SK-N-SH (cell line): Measurements from ENCODE around the gene PROM1. TPM values are rescaled to one million over a fixed set of nuclear protein-coding genes. Genes with fewer than 3 reads are reported as not detected.
A peak's percentile ranks its signal among the peaks of the same experiment; 100 is the strongest.

Source experiments
- CTCF ChIA-PET: fragments of 300-600, 350-600 bp; formaldehyde crosslinking; extraction: SDS; loops from one replicate; lab custom pipeline; 2021; lab: Yijun Ruan, JAX
- POLR2A ChIA-PET: fragments of 350-600 bp; sonication (Branson Sonifier 250); formaldehyde crosslinking; extraction: SDS; loops from one replicate; lab custom pipeline; 2020; ENCODE audit warnings: antibody characterized with exemption, inconsistent platforms; lab: Yijun Ruan, JAX
- DNase-seq: peaks from one replicate; pipeline ENCODE4 v3.0.0; 2012
- H2AFZ ChIP-seq: fragments of 200-600 bp; sonication (generic); 2 replicates; pipeline ENCODE4 v1.8.1; 2016; ENCODE audit warnings: antibody characterized with exemption, mild to moderate bottlenecking, low read depth
- H3F3A ChIP-seq: fragments of 200-600 bp; sonication (generic); replicated peaks from 2 replicates; pipeline ENCODE3; 2016; ENCODE audit warnings: antibody characterized with exemption, mild to moderate bottlenecking; ENCODE audit not compliant: insufficient read depth
- H3K27ac ChIP-seq, 2 experiments: fragments of 200-500 bp in 1 of 2; fragments of 200-600 bp in 1 of 2; sonication (Bioruptor generic) in 1 of 2; sonication (generic), shearing (Covaris generic) in 1 of 2; 2 replicates each; pipeline versions ENCODE4 v1.5.1 to v1.6.1; 2014 to 2016; ENCODE audit warnings: low read depth in 2 of 2, inconsistent platforms in 1 of 2, low read length in 1 of 2, mild to moderate bottlenecking in 1 of 2, mixed read lengths in 1 of 2
- H3K27me3 ChIP-seq: fragments of 200-600 bp; sonication (generic), shearing (Covaris generic); 2 replicates; pipeline ENCODE4 v1.6.1; 2016; ENCODE audit warnings: mixed run types; ENCODE audit not compliant: insufficient read depth
- H3K36me3 ChIP-seq, 2 experiments: fragments of 200-500 bp in 1 of 2; fragments of 200-600 bp in 1 of 2; sonication (Bioruptor generic) in 1 of 2; sonication (generic) in 1 of 2; replicated peaks in 1 of 2; 2 replicates each; pipeline versions ENCODE3 to v1.5.1; 2014 to 2016; ENCODE audit warnings: low read length in 1 of 2, mild to moderate bottlenecking in 1 of 2; ENCODE audit not compliant: insufficient read depth in 2 of 2, control insufficient read depth in 1 of 2
- H3K4me1 ChIP-seq, 2 experiments: fragments of 200-500 bp in 1 of 2; fragments of 200-600 bp in 1 of 2; sonication (Bioruptor generic) in 1 of 2; sonication (generic), shearing (Covaris generic) in 1 of 2; 2 replicates each; pipeline versions ENCODE4 v1.5.1 to v1.6.1; 2014 to 2016; ENCODE audit warnings: low read depth in 1 of 2, low read length in 1 of 2, mixed run types in 1 of 2; ENCODE audit not compliant: insufficient read depth in 2 of 2, control insufficient read depth in 1 of 2
- H3K4me2 ChIP-seq: fragments of 200-600 bp; sonication (generic), shearing (Covaris generic); 2 replicates; pipeline ENCODE4 v1.6.1; 2017; ENCODE audit warnings: mixed run types
- H3K4me3 ChIP-seq, 2 experiments: fragments of 200-500 bp in 1 of 2; fragments of 200-600 bp in 1 of 2; sonication (Bioruptor generic) in 1 of 2; sonication (generic), shearing (Covaris generic) in 1 of 2; 2 replicates each; pipeline versions ENCODE4 v1.5.1 to v1.8.1; 2014 to 2016; ENCODE audit warnings: low read depth in 2 of 2, inconsistent platforms in 1 of 2, low read length in 1 of 2, mild to moderate bottlenecking in 1 of 2, mixed read lengths in 1 of 2, moderate library complexity in 1 of 2
- H3K79me2 ChIP-seq: fragments of 200-600 bp; sonication (generic); 2 replicates; pipeline ENCODE4 v1.8.1; 2017; ENCODE audit warnings: mild to moderate bottlenecking; ENCODE audit not compliant: insufficient read depth
- H3K9ac ChIP-seq: fragments of 200-600 bp; sonication (generic); 2 replicates; pipeline ENCODE4 v1.6.1; 2017; ENCODE audit warnings: mixed run types
- H3K9me2 ChIP-seq: fragments of 200-600 bp; sonication (generic); 2 replicates; pipeline ENCODE4 v1.6.1; 2017; ENCODE audit warnings: mixed run types
- H3K9me3 ChIP-seq: fragments of 200-600 bp; sonication (generic); 2 replicates; pipeline ENCODE4 v1.6.1; 2017; ENCODE audit warnings: mixed run types, mild to moderate bottlenecking, moderate library complexity
- H4K20me1 ChIP-seq: fragments of 200-600 bp; sonication (generic); 2 replicates; pipeline ENCODE4 v1.6.1; 2017; ENCODE audit warnings: mild to moderate bottlenecking, mixed run types; ENCODE audit not compliant: insufficient read depth
- CTCF ChIP-seq: fragments of 200-600 bp; sonication (generic); IDR thresholded peaks from 2 replicates; pipeline ENCODE4 v1.6.1; 2017; ENCODE audit warnings: antibody characterized with exemption, mild to moderate bottlenecking, moderate library complexity
- ELF1 ChIP-seq: IDR thresholded peaks from 2 replicates; pipeline ENCODE4 v1.4.0; 2012
- EP300 ChIP-seq, 2 experiments: IDR thresholded peaks; 2 replicates each; pipeline versions ENCODE4 v1.4.0 to v1.6.1; 2012; ENCODE audit warnings: borderline replicate concordance in 1 of 2, low read depth in 1 of 2, low read length in 1 of 2
- FOSL2 ChIP-seq: IDR thresholded peaks from 2 replicates; pipeline ENCODE4 v1.4.0; 2012; ENCODE audit warnings: low read depth, mild to moderate bottlenecking, moderate library complexity, borderline replicate concordance
- GABPA ChIP-seq: IDR thresholded peaks from 2 replicates; pipeline ENCODE4 v1.4.0; 2012; ENCODE audit warnings: low read depth, mild to moderate bottlenecking
- JUND ChIP-seq: IDR thresholded peaks from 2 replicates; pipeline ENCODE4 v1.4.0; 2012
- MAX ChIP-seq: IDR thresholded peaks from 2 replicates; pipeline ENCODE4 v1.4.0; 2012; ENCODE audit warnings: low read depth
- MXI1 ChIP-seq: IDR thresholded peaks from 2 replicates; pipeline ENCODE4 v1.6.1; 2012; ENCODE audit warnings: mild to moderate bottlenecking, low read depth, low read length, improper control_type of control experiment
- POLR2AphosphoS5 ChIP-seq: IDR thresholded peaks from 2 replicates; pipeline ENCODE4 v1.6.1; 2012; ENCODE audit warnings: low read depth, low read length
- RCOR1 ChIP-seq: fragments of 150-350 bp; IDR thresholded peaks from 2 replicates; pipeline ENCODE4 v1.6.1; 2017; ENCODE audit warnings: antibody characterized with exemption, low read length
- RFX5 ChIP-seq: IDR thresholded peaks from 2 replicates; pipeline ENCODE4 v1.6.1; 2012; ENCODE audit warnings: mild to moderate bottlenecking, improper control_type of control experiment, low read length
- SIN3A ChIP-seq: IDR thresholded peaks from 2 replicates; pipeline ENCODE4 v1.6.1; 2012; ENCODE audit warnings: low read depth, mild to moderate bottlenecking, low read length, moderate library complexity, borderline replicate concordance
- SMC3 ChIP-seq: IDR thresholded peaks from 2 replicates; pipeline ENCODE4 v1.6.1; 2012; ENCODE audit warnings: low read depth, low read length, improper control_type of control experiment
- TAF1 ChIP-seq: IDR thresholded peaks from 2 replicates; pipeline ENCODE4 v1.6.1; 2012; ENCODE audit warnings: low read depth, mild to moderate bottlenecking, low read length, moderate library complexity, borderline replicate concordance
- TCF12 ChIP-seq: IDR thresholded peaks from 2 replicates; pipeline ENCODE4 v1.4.0; 2012
- TEAD4 ChIP-seq: IDR thresholded peaks from 2 replicates; pipeline ENCODE4 v1.4.0; 2012; ENCODE audit warnings: mild to moderate bottlenecking, borderline replicate concordance; ENCODE audit not compliant: insufficient read depth
- YY1 ChIP-seq: IDR thresholded peaks from 2 replicates; pipeline ENCODE4 v1.4.0; 2012; ENCODE audit warnings: low read depth, mild to moderate bottlenecking
- WGBS: methylation state at CpG from one replicate; pipeline ENCODE4 v1.1.6; 2017; ENCODE audit warnings: low lambda C conversion rate; 5-methylcytosine and 5-hydroxymethylcytosine counted together
- polyA plus RNA-seq, 3 experiments: library from polyadenylated mRNA; depleted of rRNA; stranded (reverse); fragments of >200 nt; gene quantifications; 2 replicates each; pipeline ENCODE4 v1.2.3, GENCODE V29; 2012
- TF ChIP-seq, protein P1 (sequence below): fragments of 150-350 bp; IDR thresholded peaks from 2 replicates; pipeline ENCODE4 v1.6.1; 2017; ENCODE audit warnings: antibody characterized with exemption, low read length, low read depth, borderline replicate concordance
- TF ChIP-seq, protein P2 (sequence below): IDR thresholded peaks from 2 replicates; pipeline ENCODE4; 2012
- TF ChIP-seq, protein P3 (sequence below): fragments of 150-350 bp; IDR thresholded peaks from 2 replicates; pipeline ENCODE4 v1.6.1; 2016; ENCODE audit warnings: mild to moderate bottlenecking, low read depth, low read length

The PROM1 gene
- polyA plus RNA-seq, 1 of the 3 experiments (the other 2 are of a cell fraction): not detected

GRCh38 chr4:15964159-15964558, 119.7 kb downstream of the PROM1 start:
- Histone ChIP-seq H4K20me1 (no peaks in the 10 kb centered on the region), H3K27me3 (no peaks in the 10 kb centered on the region), H3K9me3 (no peaks in the 10 kb centered on the region), H3K27ac (no peak overlapping the region), H3K79me2 (no peaks in the 10 kb centered on the region), H3K4me1 (peaks cover 0 to 9% of the 10 kb centered on the region in 2 experiments; a peak in 1 of 4 replicates), H3K36me3 (no peaks in the 10 kb centered on the region), H3K4me3 (no peak overlapping the region), H3K4me2 (no peak overlapping the region), H3F3A (no peaks in the 10 kb centered on the region), H3K9me2 (no peaks in the 10 kb centered on the region), H3K9ac (no peak overlapping the region), H2AFZ (no peak overlapping the region)
- ChIA-PET CTCF (interaction anchor here (0.8 to 5.4 kb wide), 7 partner anchors 8 to 300 kb away, joined by 3 to 60 read pairs (median 12); no protein-coding TSS in a partner anchor), POLR2A (no interaction called here)
- WGBS: 60% methylated on average over 5 of the region's 5 CpGs
- DNase-seq: no peak
- TF ChIP-seq GABPA (no peak), JUND (no peak), FOSL2 (no peak), RCOR1 (no peak), SMC3 (no peak), POLR2AphosphoS5 (no peak)
- TF ChIP-seq, protein P1, sequence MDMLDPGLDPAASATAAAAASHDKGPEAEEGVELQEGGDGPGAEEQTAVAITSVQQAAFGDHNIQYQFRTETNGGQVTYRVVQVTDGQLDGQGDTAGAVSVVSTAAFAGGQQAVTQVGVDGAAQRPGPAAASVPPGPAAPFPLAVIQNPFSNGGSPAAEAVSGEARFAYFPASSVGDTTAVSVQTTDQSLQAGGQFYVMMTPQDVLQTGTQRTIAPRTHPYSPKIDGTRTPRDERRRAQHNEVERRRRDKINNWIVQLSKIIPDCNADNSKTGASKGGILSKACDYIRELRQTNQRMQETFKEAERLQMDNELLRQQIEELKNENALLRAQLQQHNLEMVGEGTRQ: no peak

DNA sequence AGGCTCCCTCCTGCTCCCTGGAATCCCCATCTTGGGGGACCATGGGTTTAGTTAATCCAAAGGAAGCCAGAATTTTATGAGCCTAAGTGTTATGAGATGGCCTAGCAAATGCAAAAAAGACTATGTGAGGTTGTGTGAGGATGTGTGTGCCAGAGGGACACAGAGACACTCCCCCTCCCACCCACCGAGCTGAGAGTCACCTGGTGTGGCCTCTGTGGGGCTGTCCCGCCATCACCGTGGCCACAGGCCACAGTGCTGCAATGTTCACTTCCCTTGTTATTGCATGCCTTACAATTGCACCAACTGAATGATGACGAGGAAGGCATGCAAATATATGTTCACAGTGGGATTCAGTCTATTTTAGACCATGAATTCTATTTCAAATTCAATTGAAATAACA, 120.2 kb downstream of the PROM1 start:
- 75% methylated on average over 4 of the region's 4 CpGs for WGBS
- Histone ChIP-seq H3K4me1 (peaks cover 0 to 9% of the 10 kb centered on the region in 2 experiments; a peak in 1 of 4 replicates), H4K20me1 (no peaks in the 10 kb centered on the region), H3K9me2 (no peaks in the 10 kb centered on the region), H3K36me3 (no peaks in the 10 kb centered on the region), H3K9ac (no peak overlapping the region), H3K27me3 (no peaks in the 10 kb centered on the region), H3K79me2 (no peaks in the 10 kb centered on the region), H3F3A (no peaks in the 10 kb centered on the region), H3K27ac (no peak overlapping the region), H3K4me2 (no peak overlapping the region), H3K4me3 (no peak overlapping the region), H3K9me3 (no peaks in the 10 kb centered on the region), H2AFZ (no peak overlapping the region)
- CTCF ChIA-PET: interaction anchor here (0.5 to 5.4 kb wide), 18 partner anchors 8 to 301 kb away, joined by 3 to 60 read pairs (median 4); no protein-coding TSS in a partner anchor
- POLR2A ChIA-PET: no interaction called here
- DNase-seq: peak; percentile 26
- TF ChIP-seq FOSL2 (no peak), MAX (no peak), TAF1 (no peak), SMC3 (no peak), POLR2AphosphoS5 (no peak), YY1 (no peak), SIN3A (no peak), TEAD4 (no peak), CTCF (no peak), ELF1 (no peak), RFX5 (no peak), TCF12 (no peak), MXI1 (no peak), EP300 (IDR thresholded peaks at IDR 0.05; ENCODE audit: borderline replicate concordance in 1 of 2, low read depth in 1 of 2, low read length in 1 of 2) (no peak)
- TF ChIP-seq, protein P2, sequence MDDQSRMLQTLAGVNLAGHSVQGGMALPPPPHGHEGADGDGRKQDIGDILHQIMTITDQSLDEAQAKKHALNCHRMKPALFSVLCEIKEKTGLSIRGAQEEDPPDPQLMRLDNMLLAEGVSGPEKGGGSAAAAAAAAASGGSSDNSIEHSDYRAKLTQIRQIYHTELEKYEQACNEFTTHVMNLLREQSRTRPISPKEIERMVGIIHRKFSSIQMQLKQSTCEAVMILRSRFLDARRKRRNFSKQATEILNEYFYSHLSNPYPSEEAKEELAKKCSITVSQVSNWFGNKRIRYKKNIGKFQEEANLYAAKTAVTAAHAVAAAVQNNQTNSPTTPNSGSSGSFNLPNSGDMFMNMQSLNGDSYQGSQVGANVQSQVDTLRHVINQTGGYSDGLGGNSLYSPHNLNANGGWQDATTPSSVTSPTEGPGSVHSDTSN: no peak
- TF ChIP-seq, protein P3, sequence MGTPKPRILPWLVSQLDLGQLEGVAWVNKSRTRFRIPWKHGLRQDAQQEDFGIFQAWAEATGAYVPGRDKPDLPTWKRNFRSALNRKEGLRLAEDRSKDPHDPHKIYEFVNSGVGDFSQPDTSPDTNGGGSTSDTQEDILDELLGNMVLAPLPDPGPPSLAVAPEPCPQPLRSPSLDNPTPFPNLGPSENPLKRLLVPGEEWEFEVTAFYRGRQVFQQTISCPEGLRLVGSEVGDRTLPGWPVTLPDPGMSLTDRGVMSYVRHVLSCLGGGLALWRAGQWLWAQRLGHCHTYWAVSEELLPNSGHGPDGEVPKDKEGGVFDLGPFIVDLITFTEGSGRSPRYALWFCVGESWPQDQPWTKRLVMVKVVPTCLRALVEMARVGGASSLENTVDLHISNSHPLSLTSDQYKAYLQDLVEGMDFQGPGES: no peak
